CD4-positive, alpha-beta T cell treated with Interleukin-15 for 1 hour (primary cell): ENCODE measurements around the gene SPG7.
A peak's percentile ranks its signal among the peaks of the same experiment; 100 is the strongest.
"Not testable (repeated sequence)": the region's sequence is repeated elsewhere in the genome, so short reads cannot be mapped to it uniquely, and the experiment has no call there.

Experiments used
- DNase-seq: peaks from one replicate; pipeline ENCODE4 v3.0.0-alpha.2; 2020

SPG7 gene

GRCh38 chr16:89582614-89583196 lies 74.5 kb downstream of the SPG7 start:
- no peak for DNase-seq

- DNase-seq, result no peak
Measured at GRCh38 chr16:89583197-89583894, 75.1 kb downstream of the SPG7 start.

- no peak for DNase-seq
Measured at GRCh38 chr16:89583895-89584644, 75.9 kb downstream of the SPG7 start.

- DNase-seq, result no peak
Measured at GRCh38 chr16:89584768-89585549, 76.8 kb downstream of the SPG7 start.

GRCh38 chr16:89586218-89586617 lies 78.0 kb downstream of the SPG7 start:
- DNase-seq, result no peak

- DNase-seq, result no peak
Measured at GRCh38 chr16:89586853-89587252, 78.7 kb downstream of the SPG7 start.

- DNase-seq, result not testable (repeated sequence)
Measured at GRCh38 chr16:89587676-89588075, 79.5 kb downstream of the SPG7 start.

GRCh38 chr16:89588413-89589109 lies 80.4 kb downstream of the SPG7 start:
- DNase-seq, result no peak

GRCh38 chr16:89589241-89589926 lies 81.2 kb downstream of the SPG7 start:
- no peak for DNase-seq

- DNase-seq, result peak; percentile 61
Measured at GRCh38 chr16:89593841-89594240, 85.6 kb downstream of the SPG7 start.

- DNase-seq, result no peak
Measured at GRCh38 chr16:89595330-89596060, 87.3 kb downstream of the SPG7 start.

- DNase-seq, result no peak
Measured at GRCh38 chr16:89596061-89596689, 88.0 kb downstream of the SPG7 start.

- DNase-seq, result no peak
Measured at GRCh38 chr16:89596957-89597649, 88.9 kb downstream of the SPG7 start.

GRCh38 chr16:89598199-89598598 lies 90.0 kb downstream of the SPG7 start:
- DNase-seq, result no peak

GRCh38 chr16:89599451-89599858 lies 91.3 kb downstream of the SPG7 start:
- no peak for DNase-seq

- DNase-seq, result no peak
Measured at GRCh38 chr16:89599902-89600301, 91.7 kb downstream of the SPG7 start.

- DNase-seq, result no peak
Measured at GRCh38 chr16:89600427-89600826, 92.2 kb downstream of the SPG7 start.

- DNase-seq, result no peak
Measured at GRCh38 chr16:89600956-89601355, 92.8 kb downstream of the SPG7 start.

GRCh38 chr16:89601906-89602272 lies 93.7 kb downstream of the SPG7 start:
- no peak for DNase-seq

GRCh38 chr16:89602273-89602951 lies 94.2 kb downstream of the SPG7 start:
- DNase-seq, result peak; percentile 35
